ENCODE measurements around the gene TADA1. TPM values are rescaled to one million over a fixed set of nuclear protein-coding genes. Genes with fewer than 3 reads are reported as not detected.

TADA1 gene
- total RNA-seq, 1 experiment from 2014 or later: 16.0 TPM

DNA sequence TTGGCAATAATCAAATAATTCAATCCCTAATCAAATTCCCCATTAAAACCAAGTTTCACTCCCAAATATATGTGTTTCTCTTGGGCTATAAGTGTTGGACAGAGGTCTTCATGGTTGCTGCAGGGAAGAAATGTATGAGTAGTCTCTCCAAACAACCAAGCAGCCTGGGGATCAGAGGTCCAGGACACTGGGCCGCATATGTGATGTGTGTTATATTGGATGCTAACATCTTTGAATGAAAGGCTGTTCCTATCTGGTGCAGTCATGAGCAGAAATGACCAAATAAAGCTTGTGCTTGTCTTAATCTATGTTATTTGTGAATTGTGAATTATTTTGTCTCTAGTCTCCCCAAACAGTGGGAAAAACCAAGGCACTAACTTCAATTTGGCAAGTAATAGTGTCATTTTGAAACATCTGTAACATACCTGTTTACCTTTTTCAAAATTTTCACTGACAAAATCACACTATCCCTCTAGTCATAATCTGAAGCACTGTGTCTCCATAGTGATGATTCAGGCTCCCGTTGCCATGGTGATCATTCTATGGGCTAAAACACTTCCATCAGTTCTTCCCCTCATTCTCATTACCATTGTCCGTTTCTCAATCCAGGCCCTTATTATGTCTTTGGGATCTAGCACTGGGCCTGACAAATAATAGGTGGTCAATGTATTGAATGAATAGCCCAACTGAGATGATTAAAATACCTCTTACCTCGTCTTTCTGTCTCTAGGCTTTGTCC lies 12.5 kb upstream of the TADA1 start:
- CTCF ChIA-PET: no interaction called here
- no TSS peak for BruUV-seq (replicated peaks)
- POLR2A ChIA-PET: no interaction called here

DNA sequence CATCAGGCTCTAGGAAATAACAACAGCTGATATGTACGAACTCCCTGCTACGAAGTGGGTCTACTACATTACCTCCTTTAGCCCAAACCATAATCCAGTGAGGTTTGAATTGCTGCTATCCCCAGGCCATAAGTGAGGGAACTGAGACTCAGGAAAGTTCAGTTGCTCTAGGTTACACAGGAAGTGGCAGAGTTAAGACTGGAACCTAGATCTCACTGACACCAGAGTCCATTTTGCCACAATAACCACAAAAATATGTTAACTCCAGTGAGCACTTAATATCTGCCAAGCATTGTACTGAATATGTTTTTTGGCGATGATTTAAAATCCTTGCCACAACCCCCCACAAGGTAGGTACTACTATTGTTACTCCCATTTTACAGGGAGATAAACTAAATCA lies 8.9 kb upstream of the TADA1 start:
- H3K27me3 ChIP-seq (ENCODE audit: insufficient read depth, low read length): no peaks in the 10 kb centered on the region
- H3K27ac ChIP-seq (ENCODE audit: low read depth, low read length): no peak overlapping the region
- ChIA-PET RAD21 (ENCODE audit: low non-redundant PET in 1 of 2, low total read pairs in 2 of 2, uncharacterized antibody in 2 of 2, unreplicated experiment in 2 of 2) (no interaction called here), POLR2A (interaction anchor here (1.5 kb wide), 1 partner anchor 9 kb away, joined by 3 read pairs; the partner anchor contains the start of gene TADA1), CTCF (interaction anchor here (0.6 kb wide), 1 partner anchor 531 kb away, joined by 3 read pairs; no protein-coding TSS in a partner anchor)
- H3K79me2 ChIP-seq (ENCODE audit: insufficient read depth, low read length): no peaks in the 10 kb centered on the region
- no peak overlapping the region for H2AFZ ChIP-seq (ENCODE audit: low read depth, low read length, poor library complexity, severe bottlenecking)
- H3K36me3 ChIP-seq (ENCODE audit: control insufficient read depth in 1 of 2, insufficient read depth in 2 of 2, low read length in 2 of 2): no peaks in the 10 kb centered on the region
- H4K20me1 ChIP-seq (ENCODE audit: insufficient read depth): no peaks in the 10 kb centered on the region
- no peaks in the 10 kb centered on the region for H3K9me3 ChIP-seq (ENCODE audit: control insufficient read depth in 1 of 2, insufficient read depth in 1 of 2, low read depth in 1 of 2, low read length in 2 of 2)
- no peaks in the 10 kb centered on the region for H3K9me2 ChIP-seq (ENCODE audit: insufficient read depth)
- no TSS peak for BruUV-seq (replicated peaks)
- ATAC-seq (no peak), DNase-seq (ENCODE audit: low read depth, low spot score) (no peak)
- no peak overlapping the region for H3K9ac ChIP-seq (ENCODE audit: low read length)
- no peak overlapping the region for H3K4me2 ChIP-seq (ENCODE audit: low read length)
- no peak for TF ChIP-seq POLR2A (IDR thresholded peaks at IDR 0.05; ENCODE audit: borderline replicate concordance, extremely low read depth, insufficient read depth, insufficient read length)
- no peak for TF ChIP-seq CEBPB (IDR thresholded peaks at IDR 0.05; ENCODE audit: low read depth)
- no peak for TF ChIP-seq SRF (IDR thresholded peaks at IDR 0.05; ENCODE audit: low read depth)
- no peak for TF ChIP-seq REST (IDR thresholded peaks at IDR 0.05; ENCODE audit: low read depth)
- intact Hi-C loops (cut with micrococcal nuclease): no loop called here
- no peaks in the 10 kb centered on the region for H3K4me1 ChIP-seq (ENCODE audit: control insufficient read depth in 1 of 2, insufficient read depth in 2 of 2, low read length in 2 of 2)
- no peak overlapping the region for H3K4me3 ChIP-seq (replicated peaks in 1 of 2; ENCODE audit: low read depth in 1 of 2, low read length in 2 of 2)

More for the DNA sequence above, 12.5 kb upstream of the TADA1 start:
- H3K79me2 ChIP-seq (ENCODE audit: insufficient read depth, low read length): no peaks in the 10 kb centered on the region
- H3K9me2 ChIP-seq (ENCODE audit: insufficient read depth): no peaks in the 10 kb centered on the region
- RAD21 ChIA-PET (ENCODE audit: low non-redundant PET in 1 of 2, low total read pairs in 2 of 2, uncharacterized antibody in 2 of 2, unreplicated experiment in 2 of 2): no interaction called here
- DNase-seq (ENCODE audit: low read depth, low spot score): no peak
- H3K4me2 ChIP-seq (ENCODE audit: low read length): no peak overlapping the region
- H3K4me3 ChIP-seq (replicated peaks in 1 of 2; ENCODE audit: low read depth in 1 of 2, low read length in 2 of 2): no peak overlapping the region
- no peaks in the 10 kb centered on the region for H3K9me3 ChIP-seq (ENCODE audit: control insufficient read depth in 1 of 2, insufficient read depth in 1 of 2, low read depth in 1 of 2, low read length in 2 of 2)
- H2AFZ ChIP-seq (ENCODE audit: low read depth, low read length, poor library complexity, severe bottlenecking): no peak overlapping the region
- TF ChIP-seq ELF1 (IDR thresholded peaks at IDR 0.05; ENCODE audit: borderline replicate concordance, low read depth): no peak
- no peak for TF ChIP-seq POLR2A (IDR thresholded peaks at IDR 0.05; ENCODE audit: borderline replicate concordance, extremely low read depth, insufficient read depth, insufficient read length)
- no peak for ATAC-seq
- H3K36me3 ChIP-seq (ENCODE audit: control insufficient read depth in 1 of 2, insufficient read depth in 2 of 2, low read length in 2 of 2): no peaks in the 10 kb centered on the region
- H3K4me1 ChIP-seq (ENCODE audit: control insufficient read depth in 1 of 2, insufficient read depth in 2 of 2, low read length in 2 of 2): no peaks in the 10 kb centered on the region
- intact Hi-C loops (cut with micrococcal nuclease): no loop called here
- H3K27ac ChIP-seq (ENCODE audit: low read depth, low read length): no peak overlapping the region
- no peaks in the 10 kb centered on the region for H3K27me3 ChIP-seq (ENCODE audit: insufficient read depth, low read length)
- H4K20me1 ChIP-seq (ENCODE audit: insufficient read depth): no peaks in the 10 kb centered on the region
- H3K9ac ChIP-seq (ENCODE audit: low read length): no peak overlapping the region
